HepG2 (cell line): Measurements from ENCODE around the gene ADGRD1. TPM values are rescaled to one million over a fixed set of nuclear protein-coding genes. Genes with fewer than 3 reads are reported as not detected.
A peak's percentile ranks its signal among the peaks of the same experiment; 100 is the strongest.

Source experiments
- DPF2 ChIP-seq: sonication (generic); formaldehyde crosslinking; IDR thresholded peaks from 2 replicates; pipeline ENCODE4 v1.4.0; 2020; ENCODE audit warnings: mild to moderate bottlenecking, low read depth, missing genetic modification reagents, borderline replicate concordance
- KLF6 ChIP-seq: IDR thresholded peaks from 2 replicates; pipeline ENCODE4 v1.8.0; 2016; ENCODE audit warnings: missing biosample characterization, missing genetic modification reagents
- MATR3 ChIP-seq: sonication (generic); formaldehyde crosslinking; IDR thresholded peaks from 2 replicates; pipeline ENCODE4 v1.4.0; 2020; ENCODE audit warnings: missing genetic modification reagents
- NFE2L1 ChIP-seq: sonication (generic); formaldehyde crosslinking; IDR thresholded peaks from 2 replicates; pipeline ENCODE4 v1.4.0; 2020; ENCODE audit warnings: missing genetic modification reagents, mild to moderate bottlenecking, borderline replicate concordance
- NR3C1 ChIP-seq: sonication (generic); formaldehyde crosslinking; IDR thresholded peaks from 2 replicates; pipeline ENCODE4 v1.4.0; 2020; ENCODE audit warnings: missing genetic modification reagents
- PLRG1 ChIP-seq: fragments of 450-650 bp; conservative IDR thresholded peaks from 2 replicates; pipeline ENCODE4 v1.6.1; 2016
- PRMT3 ChIP-seq: sonication (generic); formaldehyde crosslinking; IDR thresholded peaks from 2 replicates; pipeline ENCODE4 v1.8.1; 2022; ENCODE audit warnings: low read depth, mild to moderate bottlenecking, moderate library complexity, missing genetic modification reagents, borderline replicate concordance
- SIN3A ChIP-seq: IDR thresholded peaks from 2 replicates; pipeline ENCODE4 v1.6.1; 2011; ENCODE audit warnings: low read depth, mild to moderate bottlenecking, control low read depth, low read length, borderline replicate concordance
- SPEN ChIP-seq: sonication (generic); formaldehyde crosslinking; IDR thresholded peaks from 2 replicates; pipeline ENCODE4 v1.5.1; 2020; ENCODE audit warnings: low read depth, mild to moderate bottlenecking, missing genetic modification reagents
- TGIF2 ChIP-seq: IDR thresholded peaks from 2 replicates; pipeline ENCODE4 v1.6.1; 2016; ENCODE audit warnings: control low read depth, missing compliant biosample characterization
- ZNF10 ChIP-seq: sonication (generic); formaldehyde crosslinking; IDR thresholded peaks from 2 replicates; pipeline ENCODE4 v1.4.0; 2020; ENCODE audit warnings: mild to moderate bottlenecking, low read depth, missing genetic modification reagents, borderline replicate concordance
- ZNF124 ChIP-seq: sonication (generic); formaldehyde crosslinking; IDR thresholded peaks from 2 replicates; pipeline ENCODE4 v1.4.0; 2020; ENCODE audit warnings: missing genetic modification reagents
- ZNF607 ChIP-seq: sonication (generic); formaldehyde crosslinking; IDR thresholded peaks from 2 replicates; pipeline ENCODE4 v1.5.1; 2020; ENCODE audit warnings: missing genetic modification reagents, mild to moderate bottlenecking, borderline replicate concordance
- polyA plus RNA-seq, 8 experiments: library from polyadenylated mRNA; depleted of rRNA in 3 of 8; stranded (reverse) in 7 of 8; unstranded in 1 of 8; fragments of >200 nt; fragmentation: Illumina TruSeq in 4 of 8; extraction: Trizol in 4 of 8; gene quantifications; 2 replicates each; pipeline versions ENCODE4 v1.2.1 to v1.2.3, GENCODE V29; 2011 to 2016; ENCODE audit warnings: low read depth in 4 of 8, missing spikeins in 1 of 8, mixed read lengths in 1 of 8; ENCODE audit not compliant: insufficient read depth in 1 of 8
- total RNA-seq, 5 experiments: library from RNA; depleted of rRNA; stranded (reverse); fragments of >200 nt; fragmentation: Illumina TruSeq; extraction: Trizol; gene quantifications; 2 replicates each; pipeline ENCODE4 v1.2.3, GENCODE V29; 2016; ENCODE audit warnings: low read depth in 1 of 5
- TF ChIP-seq, protein P1 (sequence below), 2 experiments: sonication (generic) in 1 of 2; formaldehyde crosslinking in 1 of 2; IDR thresholded peaks; 2 replicates each; pipeline versions ENCODE4 v1.4.0 to v1.6.1; 2016 to 2020; ENCODE audit warnings: borderline replicate concordance in 1 of 2, low read depth in 1 of 2, mild to moderate bottlenecking in 1 of 2, missing genetic modification reagents in 1 of 2
- TF ChIP-seq, protein P2 (sequence below): sonication (generic); formaldehyde crosslinking; IDR thresholded peaks from 2 replicates; pipeline ENCODE4 v1.8.1; 2023; ENCODE audit warnings: mild to moderate bottlenecking, inconsistent platforms, moderate library complexity, missing genetic modification reagents, borderline replicate concordance
- TF ChIP-seq, protein P3 (sequence below): IDR thresholded peaks from 2 replicates; pipeline ENCODE4 v1.6.1; 2016; ENCODE audit warnings: low read depth, borderline replicate concordance
- TF ChIP-seq, protein P4 (sequence below): IDR thresholded peaks from 2 replicates; pipeline ENCODE4 v1.6.1; 2012; ENCODE audit warnings: low read depth, low read length, improper control_type of control experiment
- TF ChIP-seq, protein P5 (sequence below), 2 experiments: sonication (generic) in 1 of 2; formaldehyde crosslinking in 1 of 2; IDR thresholded peaks; 2 replicates each; pipeline versions ENCODE4 v1.4.0 to v1.6.1; 2018 to 2020; ENCODE audit warnings: missing genetic modification reagents in 2 of 2, borderline replicate concordance in 1 of 2, low read depth in 1 of 2, mild to moderate bottlenecking in 1 of 2, missing biosample characterization in 1 of 2

The ADGRD1 gene
- total and polyA plus RNA-seq, 2 of the 13 experiments (the other 11 are each of a cell fraction or from before 2014, with no cell fraction given): 0.46 to 12.4 TPM

DNA sequence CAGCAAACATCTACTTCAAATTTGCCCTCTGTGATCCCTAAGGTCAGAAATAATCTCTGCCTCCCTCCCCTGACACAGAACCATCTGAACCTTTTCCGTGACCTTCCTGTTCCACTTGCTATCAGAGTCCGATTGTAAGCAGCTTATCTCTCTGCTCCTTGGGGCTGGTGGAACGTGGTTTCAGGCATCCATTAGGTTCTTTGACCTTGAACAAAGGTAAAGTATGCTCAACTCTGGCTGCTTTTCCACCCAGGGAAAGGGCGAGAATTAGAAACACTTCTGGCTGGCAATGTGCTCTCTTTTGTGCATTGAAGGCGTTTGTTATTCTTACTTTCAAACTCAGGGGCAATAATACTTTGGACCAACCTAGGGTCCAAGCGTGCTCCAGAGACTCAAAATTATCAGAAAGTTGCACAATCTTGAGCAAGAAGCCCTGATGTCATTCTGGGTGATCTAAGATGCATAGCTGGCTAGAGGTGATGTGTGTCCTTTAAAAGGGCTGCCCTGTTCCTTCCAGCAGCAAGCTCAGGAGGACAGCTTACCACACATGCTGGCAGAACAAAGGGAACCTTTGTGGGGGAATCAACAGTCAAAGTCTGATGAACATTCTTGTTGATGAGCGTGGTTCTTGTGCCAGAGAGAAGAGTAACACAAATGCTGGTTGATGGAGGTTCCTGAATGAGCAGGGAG is 29.8 kb downstream of the ADGRD1 start (continued):
- TF ChIP-seq, protein P1, sequence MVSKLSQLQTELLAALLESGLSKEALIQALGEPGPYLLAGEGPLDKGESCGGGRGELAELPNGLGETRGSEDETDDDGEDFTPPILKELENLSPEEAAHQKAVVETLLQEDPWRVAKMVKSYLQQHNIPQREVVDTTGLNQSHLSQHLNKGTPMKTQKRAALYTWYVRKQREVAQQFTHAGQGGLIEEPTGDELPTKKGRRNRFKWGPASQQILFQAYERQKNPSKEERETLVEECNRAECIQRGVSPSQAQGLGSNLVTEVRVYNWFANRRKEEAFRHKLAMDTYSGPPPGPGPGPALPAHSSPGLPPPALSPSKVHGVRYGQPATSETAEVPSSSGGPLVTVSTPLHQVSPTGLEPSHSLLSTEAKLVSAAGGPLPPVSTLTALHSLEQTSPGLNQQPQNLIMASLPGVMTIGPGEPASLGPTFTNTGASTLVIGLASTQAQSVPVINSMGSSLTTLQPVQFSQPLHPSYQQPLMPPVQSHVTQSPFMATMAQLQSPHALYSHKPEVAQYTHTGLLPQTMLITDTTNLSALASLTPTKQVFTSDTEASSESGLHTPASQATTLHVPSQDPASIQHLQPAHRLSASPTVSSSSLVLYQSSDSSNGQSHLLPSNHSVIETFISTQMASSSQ (IDR thresholded peaks at IDR 0.05; ENCODE audit: low read depth): 0 out of 2 replicates have a peak, but pooled peaks have one; percentile 17
- TF ChIP-seq, protein P1 (CRISPR knock-in tag; IDR thresholded peaks at IDR 0.05; ENCODE audit: borderline replicate concordance): no peak; the same call in 1 of the 2 replicates
- TF ChIP-seq, protein P2, sequence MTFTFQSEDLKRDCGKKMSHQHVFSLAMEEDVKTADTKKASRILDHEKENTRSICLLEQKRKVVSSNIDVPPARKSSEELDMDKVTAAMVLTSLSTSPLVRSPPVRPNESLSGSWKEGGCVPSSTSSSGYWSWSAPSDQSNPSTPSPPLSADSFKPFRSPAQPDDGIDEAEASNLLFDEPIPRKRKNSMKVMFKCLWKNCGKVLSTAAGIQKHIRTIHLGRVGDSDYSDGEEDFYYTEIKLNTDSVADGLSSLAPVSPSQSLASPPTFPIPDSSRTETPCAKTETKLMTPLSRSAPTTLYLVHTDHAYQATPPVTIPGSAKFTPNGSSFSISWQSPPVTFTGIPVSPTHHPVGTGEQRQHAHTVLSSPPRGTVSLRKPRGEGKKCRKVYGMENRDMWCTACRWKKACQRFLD (CRISPR knock-in tag): no peak
- TF ChIP-seq NFE2L1 (CRISPR knock-in tag): no peak
- no peak; the same call in 1 of the 2 replicates for TF ChIP-seq ZNF124 (CRISPR knock-in tag)
- no peak for TF ChIP-seq PLRG1
- no peak for TF ChIP-seq PRMT3 (CRISPR knock-in tag)
- TF ChIP-seq, protein P3, sequence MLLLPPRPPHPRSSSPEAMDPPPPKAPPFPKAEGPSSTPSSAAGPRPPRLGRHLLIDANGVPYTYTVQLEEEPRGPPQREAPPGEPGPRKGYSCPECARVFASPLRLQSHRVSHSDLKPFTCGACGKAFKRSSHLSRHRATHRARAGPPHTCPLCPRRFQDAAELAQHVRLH: no peak
- 0 out of 2 replicates have a peak, but pooled peaks have one; percentile 31 for TF ChIP-seq ZNF607 (CRISPR knock-in tag)
- TF ChIP-seq, protein P4, sequence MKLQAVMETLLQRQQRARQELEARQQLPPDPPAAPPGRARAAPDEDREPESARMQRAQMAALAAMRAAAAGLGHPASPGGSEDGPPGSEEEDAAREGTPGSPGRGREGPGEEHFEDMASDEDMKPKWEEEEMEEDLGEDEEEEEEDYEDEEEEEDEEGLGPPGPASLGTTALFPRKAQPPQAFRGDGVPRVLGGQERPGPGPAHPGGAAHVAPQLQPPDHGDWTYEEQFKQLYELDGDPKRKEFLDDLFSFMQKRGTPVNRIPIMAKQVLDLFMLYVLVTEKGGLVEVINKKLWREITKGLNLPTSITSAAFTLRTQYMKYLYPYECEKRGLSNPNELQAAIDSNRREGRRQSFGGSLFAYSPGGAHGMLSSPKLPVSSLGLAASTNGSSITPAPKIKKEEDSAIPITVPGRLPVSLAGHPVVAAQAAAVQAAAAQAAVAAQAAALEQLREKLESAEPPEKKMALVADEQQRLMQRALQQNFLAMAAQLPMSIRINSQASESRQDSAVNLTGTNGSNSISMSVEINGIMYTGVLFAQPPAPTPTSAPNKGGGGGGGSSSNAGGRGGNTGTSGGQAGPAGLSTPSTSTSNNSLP: 0 out of 2 replicates have a peak, but pooled peaks have one; percentile 9
- TF ChIP-seq, protein P5, sequence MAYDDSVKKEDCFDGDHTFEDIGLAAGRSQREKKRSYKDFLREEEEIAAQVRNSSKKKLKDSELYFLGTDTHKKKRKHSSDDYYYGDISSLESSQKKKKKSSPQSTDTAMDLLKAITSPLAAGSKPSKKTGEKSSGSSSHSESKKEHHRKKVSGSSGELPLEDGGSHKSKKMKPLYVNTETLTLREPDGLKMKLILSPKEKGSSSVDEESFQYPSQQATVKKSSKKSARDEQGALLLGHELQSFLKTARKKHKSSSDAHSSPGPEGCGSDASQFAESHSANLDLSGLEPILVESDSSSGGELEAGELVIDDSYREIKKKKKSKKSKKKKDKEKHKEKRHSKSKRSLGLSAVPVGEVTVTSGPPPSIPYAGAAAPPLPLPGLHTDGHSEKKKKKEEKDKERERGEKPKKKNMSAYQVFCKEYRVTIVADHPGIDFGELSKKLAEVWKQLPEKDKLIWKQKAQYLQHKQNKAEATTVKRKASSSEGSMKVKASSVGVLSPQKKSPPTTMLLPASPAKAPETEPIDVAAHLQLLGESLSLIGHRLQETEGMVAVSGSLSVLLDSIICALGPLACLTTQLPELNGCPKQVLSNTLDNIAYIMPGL (CRISPR knock-in tag; IDR thresholded peaks at IDR 0.05; ENCODE audit: borderline replicate concordance in 1 of 2, low read depth in 1 of 2): peak in 1 of 2 experiments; percentile 31; a peak in 1 of 4 replicates
- no peak for TF ChIP-seq TGIF2 (CRISPR knock-in tag)
- TF ChIP-seq DPF2: peak; percentile 76
- TF ChIP-seq SPEN: 0 out of 2 replicates have a peak, but pooled peaks have one; percentile 19
- no peak for TF ChIP-seq SIN3A
- 0 out of 2 replicates have a peak, but pooled peaks have one; percentile 35 for TF ChIP-seq KLF6 (CRISPR knock-in tag)
- TF ChIP-seq MATR3 (CRISPR knock-in tag): no peak
- TF ChIP-seq ZNF10 (CRISPR knock-in tag): no peak
- TF ChIP-seq NR3C1 (CRISPR knock-in tag): no peak
